Astrocyte of the spinal cord (primary cell): ENCODE results near the gene CIRBP.
"Not testable (repeated sequence)": the region's sequence is repeated elsewhere in the genome, so short reads cannot be mapped to it uniquely, and the experiment has no call there.

Experiments used
- DNase-seq: peaks from one replicate; pipeline ENCODE4 v3.0.0; 2011; ENCODE audit warnings: low read depth, low spot score
- H3K4me3 ChIP-seq: 2 replicates; pipeline ENCODE4 v1.5.1; 2011; ENCODE audit warnings: low read depth, mild to moderate bottlenecking, low read length, moderate library complexity
- CTCF ChIP-seq: IDR thresholded peaks from 2 replicates; pipeline ENCODE4 v1.5.1; 2012; ENCODE audit warnings: low read depth, mild to moderate bottlenecking, low read length, inconsistent platforms
- in situ Hi-C: cut with HindIII; loops from 2 replicates; pipeline ENCODE4 v1.10.0; 2017; ENCODE audit warnings: low sequenced_read_pairs

The CIRBP gene

GRCh38 chr19:1302533-1303239 is 33.6 kb downstream of the CIRBP start:
- in situ Hi-C loops, result no loop called here
- no peak for TF ChIP-seq CTCF
- no peak for DNase-seq

GRCh38 chr19:1304197-1304924 is 35.2 kb downstream of the CIRBP start:
- TF ChIP-seq CTCF, result no peak
- in situ Hi-C loops, result no loop called here
- no peak for DNase-seq
- no peak overlapping the region for H3K4me3 ChIP-seq

More at GRCh38 chr19:1302533-1303239, 33.6 kb downstream of the CIRBP start:
- no peak overlapping the region for H3K4me3 ChIP-seq

- DNase-seq, H3K4me3 ChIP-seq, in situ Hi-C loops: not testable (repeated sequence)
These were observed 36.2 kb downstream of the CIRBP start for GRCh38 chr19:1305354-1305753.

- in situ Hi-C loops, result no loop called here
- no peak for TF ChIP-seq CTCF
- H3K4me3 ChIP-seq, result no peak overlapping the region
- DNase-seq, result no peak
These were observed 38.2 kb downstream of the CIRBP start for GRCh38 chr19:1307320-1307719.

GRCh38 chr19:1307755-1308303 is 38.7 kb downstream of the CIRBP start:
- H3K4me3 ChIP-seq, result no peak overlapping the region
- TF ChIP-seq CTCF, result no peak
- in situ Hi-C loops, result no loop called here
- no peak for DNase-seq

GRCh38 chr19:1308718-1309117 is 39.6 kb downstream of the CIRBP start:
- no peak overlapping the region for H3K4me3 ChIP-seq
- TF ChIP-seq CTCF, result no peak
- no peak for DNase-seq
- in situ Hi-C loops, result no loop called here
